D721Med (cell line): ENCODE results near the gene IL9.

Source experiments
- DNase-seq: peaks from one replicate; pipeline ENCODE4 v3.0.0; 2011; ENCODE audit warnings: low spot score; ENCODE audit not compliant: insufficient read length
- FAIRE-seq: peaks from 2 replicates; lab custom pipeline; 2011; peaks lifted over from hg19 to GRCh38; lab: Jason Lieb, UNC
- TF ChIP-seq, protein P1 (sequence below): IDR thresholded peaks from 2 replicates; pipeline ENCODE4 v1.5.1; 2012; ENCODE audit warnings: mild to moderate bottlenecking, control low read depth; ENCODE audit not compliant: insufficient read depth; ENCODE audit errors: missing control alignments

IL9 gene

DNA sequence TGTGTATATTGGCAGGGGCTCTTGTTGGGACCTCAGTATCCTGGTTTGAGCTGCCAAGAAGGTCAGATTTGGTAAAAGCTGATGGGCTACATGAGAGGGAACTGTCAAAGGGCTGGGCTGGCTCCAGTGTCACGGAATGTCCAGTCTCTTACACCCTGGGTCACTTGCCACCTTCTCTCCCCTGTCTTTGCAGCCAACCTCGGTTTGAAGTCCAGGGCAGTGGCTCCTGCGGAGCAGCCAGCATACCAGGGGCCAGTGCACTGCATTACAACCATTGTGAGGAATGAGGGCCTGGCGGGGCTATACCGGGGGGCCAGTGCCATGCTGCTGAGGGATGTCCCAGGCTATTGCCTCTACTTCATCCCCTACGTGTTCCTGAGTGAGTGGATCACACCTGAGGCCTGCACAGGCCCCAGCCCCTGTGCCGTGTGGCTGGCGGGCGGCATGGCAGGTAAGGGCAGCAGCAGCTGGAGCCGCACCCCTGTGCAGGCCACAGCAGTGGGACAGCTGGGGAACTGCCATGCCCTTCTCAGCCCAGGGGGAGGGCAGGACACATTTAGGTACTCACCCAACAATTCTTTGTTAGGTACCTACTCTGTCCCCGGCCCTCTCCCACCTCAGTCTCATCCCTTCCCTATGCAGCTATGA, 24.2 kb downstream of the IL9 start:
- DNase-seq (no peak), FAIRE-seq (no peak)
- TF ChIP-seq, protein P1, sequence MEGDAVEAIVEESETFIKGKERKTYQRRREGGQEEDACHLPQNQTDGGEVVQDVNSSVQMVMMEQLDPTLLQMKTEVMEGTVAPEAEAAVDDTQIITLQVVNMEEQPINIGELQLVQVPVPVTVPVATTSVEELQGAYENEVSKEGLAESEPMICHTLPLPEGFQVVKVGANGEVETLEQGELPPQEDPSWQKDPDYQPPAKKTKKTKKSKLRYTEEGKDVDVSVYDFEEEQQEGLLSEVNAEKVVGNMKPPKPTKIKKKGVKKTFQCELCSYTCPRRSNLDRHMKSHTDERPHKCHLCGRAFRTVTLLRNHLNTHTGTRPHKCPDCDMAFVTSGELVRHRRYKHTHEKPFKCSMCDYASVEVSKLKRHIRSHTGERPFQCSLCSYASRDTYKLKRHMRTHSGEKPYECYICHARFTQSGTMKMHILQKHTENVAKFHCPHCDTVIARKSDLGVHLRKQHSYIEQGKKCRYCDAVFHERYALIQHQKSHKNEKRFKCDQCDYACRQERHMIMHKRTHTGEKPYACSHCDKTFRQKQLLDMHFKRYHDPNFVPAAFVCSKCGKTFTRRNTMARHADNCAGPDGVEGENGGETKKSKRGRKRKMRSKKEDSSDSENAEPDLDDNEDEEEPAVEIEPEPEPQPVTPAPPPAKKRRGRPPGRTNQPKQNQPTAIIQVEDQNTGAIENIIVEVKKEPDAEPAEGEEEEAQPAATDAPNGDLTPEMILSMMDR: no peak

DNA sequence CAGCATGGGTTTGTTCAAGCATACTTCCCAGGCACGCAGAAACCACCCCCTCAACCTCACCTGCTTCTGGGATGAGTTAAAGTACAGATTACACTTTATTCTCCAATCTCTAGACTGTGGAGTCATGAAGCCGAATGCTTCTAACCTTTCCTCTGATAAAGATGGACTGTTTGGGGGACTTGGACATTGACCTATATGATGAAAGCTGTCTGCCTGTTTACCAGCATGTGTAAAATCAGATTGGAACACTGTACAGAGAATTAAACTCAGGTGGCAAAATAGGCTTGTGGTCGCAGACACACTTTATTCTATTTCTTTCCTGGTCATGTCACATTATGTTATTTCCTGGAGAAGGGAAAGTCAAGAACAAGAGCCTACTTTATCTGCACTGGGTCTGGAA, 25.7 kb downstream of the IL9 start:
- no peak for FAIRE-seq
- TF ChIP-seq, protein P1: no peak
- no peak for DNase-seq

DNA sequence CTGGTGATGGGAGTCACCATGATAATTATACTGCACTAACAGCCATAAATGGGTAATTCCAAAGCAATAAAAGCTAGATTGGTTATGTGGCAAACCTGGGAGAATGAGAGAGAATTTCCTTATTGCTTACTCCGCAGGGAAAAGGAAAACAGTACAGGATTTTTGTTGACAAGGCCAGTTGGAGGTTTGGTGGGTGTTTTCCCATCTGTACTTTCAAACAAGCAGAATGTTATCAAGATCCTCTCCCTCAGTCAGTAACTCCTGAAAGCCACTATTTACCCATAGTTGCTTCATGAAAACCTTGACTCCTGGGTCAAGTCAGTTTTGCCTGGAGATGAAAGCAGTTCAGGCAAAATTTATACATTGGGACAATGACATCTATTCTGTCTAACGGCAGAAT, 26.4 kb downstream of the IL9 start:
- FAIRE-seq (no peak), DNase-seq (no peak)
- TF ChIP-seq, protein P1: no peak

DNA sequence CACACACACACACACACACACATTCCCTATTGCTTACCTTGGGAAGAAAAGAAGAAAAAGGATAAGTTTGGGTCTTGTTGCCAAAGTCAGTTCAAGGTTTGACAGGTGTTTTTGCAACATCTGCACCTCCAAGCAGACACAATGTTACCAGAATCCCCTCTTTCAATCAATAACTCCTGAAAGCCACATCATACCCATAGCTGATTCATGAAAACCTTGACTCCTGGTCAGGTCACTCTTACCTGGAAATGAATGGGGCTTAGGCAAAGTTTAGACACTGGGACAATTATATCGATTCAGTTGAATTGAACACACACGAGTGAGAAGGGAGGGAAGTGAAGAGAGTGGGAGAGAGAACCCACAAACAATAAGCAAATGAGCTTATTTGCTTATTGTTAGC, 27.0 kb downstream of the IL9 start:
- DNase-seq: no peak
- TF ChIP-seq, protein P1: no peak
- FAIRE-seq: no peak

DNA sequence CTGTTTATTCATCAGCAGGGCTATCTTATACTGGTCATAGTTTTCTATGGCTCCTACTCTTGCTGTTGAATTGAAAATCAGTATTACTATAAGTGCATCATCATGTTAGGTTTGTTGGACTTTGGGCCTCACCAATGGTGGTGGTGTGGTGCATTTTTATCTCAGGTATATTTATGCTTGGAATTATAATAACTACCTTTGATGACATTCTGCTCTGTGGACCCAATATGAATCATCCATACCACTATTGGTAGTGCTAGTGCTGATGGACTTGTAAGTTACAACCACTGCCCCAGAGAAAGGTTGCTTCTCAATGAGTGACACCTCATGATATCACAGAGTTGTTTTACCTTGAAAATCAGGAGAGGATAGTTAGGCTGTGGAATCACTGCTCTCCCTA, 28.0 kb downstream of the IL9 start:
- no peak for DNase-seq
- TF ChIP-seq, protein P1: no peak
- no peak for FAIRE-seq

DNA sequence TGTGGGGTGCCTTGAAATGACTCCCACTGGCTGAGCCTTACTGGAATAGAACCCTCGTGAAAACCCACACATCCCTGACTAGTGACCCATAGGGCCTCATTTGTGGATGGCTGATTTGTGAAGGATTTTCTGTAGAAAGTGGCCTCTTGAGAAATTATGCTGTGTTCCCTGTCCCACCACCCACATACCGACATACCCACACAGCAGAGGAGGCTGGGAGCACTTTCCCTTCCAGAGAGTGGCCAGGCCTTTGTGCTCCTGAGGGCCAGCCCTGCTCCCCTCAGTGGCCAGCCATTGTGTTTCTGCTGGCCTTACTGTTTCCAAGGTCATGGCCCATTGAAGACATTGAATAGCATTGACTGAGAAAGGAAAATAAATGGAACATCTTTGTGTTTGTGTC, 29.6 kb downstream of the IL9 start:
- TF ChIP-seq, protein P1: no peak
- FAIRE-seq: no peak
- DNase-seq: no peak
